K562 (cell line): ENCODE data around the gene MILR1. TPM values are rescaled to one million over a fixed set of nuclear protein-coding genes. Genes with fewer than 3 reads are reported as not detected.
A peak's percentile ranks its signal among the peaks of the same experiment; 100 is the strongest.

ENCODE experiments used
- ATAC-seq: fragments of 200-7000 bp; cut with Tn5 transposase; 3 replicates; pipeline ENCODE4 v1.9.1; 2020; ENCODE audit warnings: moderate library complexity
- BruUV-seq: library from RNA; stranded (reverse); fragments of 400-500 nt; replicated peaks from 2 replicates; lab custom pipeline; 2021; lab: Mats Ljungman, UMichigan
- CTCF ChIA-PET: fragments of 300-600 bp; formaldehyde crosslinking; extraction: SDS; loops from one replicate; lab custom pipeline; 2021; ENCODE audit warnings: low intra/inter-chr PET ratio; lab: Yijun Ruan, JAX
- POLR2A ChIA-PET: fragments of 300-600, 350-650 bp; sonication (Branson Sonifier 250); formaldehyde crosslinking; extraction: SDS; loops from one replicate; lab custom pipeline; 2021; ENCODE audit warnings: antibody characterized with exemption, inconsistent platforms; lab: Yijun Ruan, JAX
- DNase-seq, 4 experiments: peaks; one replicate each; pipeline versions ENCODE4 v3.0.0 to v3.0.0-alpha.2; 2011 to 2018; ENCODE audit warnings: low spot score in 3 of 4, mixed read lengths in 3 of 4; ENCODE audit errors: extremely low read depth in 1 of 4
- FAIRE-seq: peaks from 2 replicates; lab custom pipeline; 2011; peaks lifted over from hg19 to GRCh38; lab: Jason Lieb, UNC
- H2AFZ ChIP-seq: 2 replicates; pipeline ENCODE4 v1.6.0; 2011; ENCODE audit warnings: low read depth, low read length, control low read depth, inconsistent platforms
- H3K27ac ChIP-seq: fragments of 200-600 bp; 3 replicates; pipeline ENCODE4 v1.8.0; 2011; ENCODE audit warnings: low read depth, mild to moderate bottlenecking, control low read depth, inconsistent platforms, low read length, moderate library complexity, mixed read lengths; ENCODE audit errors: extremely low read depth
- H3K27me3 ChIP-seq, 2 experiments: fragments of 300-600 bp in 1 of 2; 2 replicates in 1 of 2; 3 replicates in 1 of 2; pipeline versions ENCODE4 v1.6.0 to v1.8.0; 2011; ENCODE audit warnings: inconsistent platforms in 2 of 2, low read length in 2 of 2, mild to moderate bottlenecking in 1 of 2, mixed read lengths in 1 of 2, moderate library complexity in 1 of 2; ENCODE audit not compliant: control insufficient read depth in 2 of 2, insufficient read depth in 2 of 2
- H3K36me3 ChIP-seq: fragments of 300-600 bp; 3 replicates; pipeline ENCODE4 v1.8.0; 2011; ENCODE audit warnings: mild to moderate bottlenecking, low read length, inconsistent platforms; ENCODE audit not compliant: control insufficient read depth, insufficient read depth
- H3K4me1 ChIP-seq, 2 experiments: fragments of 200-600 bp in 1 of 2; replicated peaks in 1 of 2; 2 replicates in 1 of 2; 3 replicates in 1 of 2; pipeline versions ENCODE4 v1.5.1 to v1.8.0; 2011; ENCODE audit warnings: inconsistent platforms in 2 of 2, low read length in 2 of 2, mild to moderate bottlenecking in 1 of 2, mixed read lengths in 1 of 2, moderate library complexity in 1 of 2; ENCODE audit not compliant: control insufficient read depth in 2 of 2, insufficient read depth in 2 of 2
- H3K4me2 ChIP-seq: 2 replicates; pipeline ENCODE4 v1.6.1; 2011; ENCODE audit warnings: low read length, control low read depth, inconsistent platforms, mixed read lengths; ENCODE audit not compliant: insufficient read depth
- H3K4me3 ChIP-seq: fragments of 200-600 bp; sonication (generic), shearing (Covaris generic); 2 replicates; pipeline ENCODE4 v1.5.1; 2016; ENCODE audit warnings: control low read depth, inconsistent platforms
- H3K79me2 ChIP-seq: fragments of 200-600 bp; 3 replicates; pipeline ENCODE4 v1.8.0; 2011; ENCODE audit warnings: low read length, inconsistent platforms; ENCODE audit not compliant: control insufficient read depth, insufficient read depth
- H3K9ac ChIP-seq, 2 experiments: 2 replicates each; pipeline versions ENCODE4 v1.6.0 to v1.6.1; 2011; ENCODE audit warnings: low read depth in 2 of 2, low read length in 2 of 2, control low read depth in 1 of 2, inconsistent platforms in 1 of 2, mild to moderate bottlenecking in 1 of 2, mixed read lengths in 1 of 2; ENCODE audit not compliant: insufficient read depth in 1 of 2
- H3K9me1 ChIP-seq: one replicate; pipeline ENCODE4 v1.6.0; 2011; ENCODE audit warnings: inconsistent platforms, mild to moderate bottlenecking, low read length, moderate library complexity; ENCODE audit not compliant: control insufficient read depth, insufficient read depth
- H3K9me3 ChIP-seq: replicated peaks from 2 replicates; pipeline ENCODE4 v1.5.1; 2011; ENCODE audit warnings: low read depth, low read length, inconsistent platforms; ENCODE audit not compliant: control insufficient read depth, insufficient read depth
- H4K20me1 ChIP-seq: replicated peaks from 2 replicates; pipeline ENCODE4 v1.6.1; 2011; ENCODE audit warnings: low read length, inconsistent platforms, mixed read lengths; ENCODE audit not compliant: control insufficient read depth, insufficient read depth
- BCL6 ChIP-seq: fragments of 250-450 bp; sonication (Bioruptor Pico); IDR thresholded peaks from 2 replicates; pipeline ENCODE4 v1.4.0; 2020
- ETV5 ChIP-seq: sonication (generic); formaldehyde crosslinking; IDR thresholded peaks from 2 replicates; pipeline ENCODE4 v1.4.0; 2020; ENCODE audit warnings: low read depth, mild to moderate bottlenecking, missing genetic modification reagents
- MED1 ChIP-seq: sonication (generic); formaldehyde crosslinking; IDR thresholded peaks from 2 replicates; pipeline ENCODE4 v1.8.1; 2023; ENCODE audit warnings: missing genetic modification reagents, borderline replicate concordance
- NFIC ChIP-seq: fragments of 450-650 bp; IDR thresholded peaks from 2 replicates; pipeline ENCODE4 v1.6.1; 2017; ENCODE audit warnings: mild to moderate bottlenecking, inconsistent platforms
- RB1 ChIP-seq: fragments of 450-650 bp; IDR thresholded peaks from 2 replicates; pipeline ENCODE4 v1.6.1; 2017; ENCODE audit warnings: low read depth, mild to moderate bottlenecking
- SMAD2 ChIP-seq: fragments of 150-350 bp; IDR thresholded peaks from 2 replicates; pipeline ENCODE4 v1.6.1; 2014; ENCODE audit warnings: low read depth, mild to moderate bottlenecking, low read length
- ZFP1 ChIP-seq: fragments of 450-650 bp; formaldehyde crosslinking; IDR thresholded peaks from 2 replicates; pipeline ENCODE4 v1.4.0; 2020; ENCODE audit warnings: mild to moderate bottlenecking, mixed read lengths
- ZNF830 ChIP-seq: fragments of 250-450 bp; sonication (Bioruptor Pico); IDR thresholded peaks from 2 replicates; pipeline ENCODE4 v1.5.0; 2021; ENCODE audit warnings: mild to moderate bottlenecking
- WGBS: fragments of 100-300 bp; shearing (Covaris generic); methylation state at CpG from one replicate; pipeline ENCODE4 v1.1.6; 2016; ENCODE audit warnings: low coverage, mixed read lengths; ENCODE audit not compliant: insufficient coverage; ENCODE audit errors: missing lambda C conversion rate; 5-methylcytosine and 5-hydroxymethylcytosine counted together
- in situ Hi-C: fragments of 300-500 bp; cut with MboI; formaldehyde crosslinking; loops from 4 replicates; pipeline ENCODE4 v1.15.0; 2018; ENCODE audit warnings: inconsistent platforms, mixed read lengths
- intact Hi-C: fragments of 100-400 bp; cut with micrococcal nuclease; formaldehyde crosslinking; loops from 2 replicates; pipeline ENCODE4 v1.14.2; 2022
- polyA plus RNA-seq, 8 experiments: library from polyadenylated mRNA; depleted of rRNA in 4 of 8; stranded (reverse) in 5 of 8; unstranded in 3 of 8; fragments of >200 nt; fragmentation: Nextera tagmentation in 2 of 8; fragmentation: Illumina TruSeq in 1 of 8; extraction: Ambion mirVana in 2 of 8; extraction: Trizol in 1 of 8; gene quantifications; 2 replicates each; pipeline versions ENCODE4 v1.2.1 to v1.2.3, GENCODE V29; 2011 to 2014; ENCODE audit warnings: inconsistent platforms in 1 of 8, missing spikeins in 1 of 8
- total RNA-seq, 7 experiments: library from RNA; depleted of rRNA in 6 of 7; stranded (reverse); fragments of >200 nt in 6 of 7; fragmentation: Illumina TruSeq in 2 of 7; extraction: Trizol in 2 of 7; gene quantifications; 2 replicates each; pipeline versions ENCODE4 v1.2.1 to v1.2.3, GENCODE V29; 2011 to 2021; ENCODE audit warnings: low replicate concordance in 1 of 7
- TF ChIP-seq, protein P1 (sequence below): fragments of 450-650 bp; formaldehyde crosslinking; IDR thresholded peaks from 2 replicates; pipeline ENCODE4 v1.4.0; 2022; ENCODE audit warnings: missing genetic modification characterization
- TF ChIP-seq, protein P2 (sequence below): fragments of 250-450 bp; sonication (Bioruptor Pico); IDR thresholded peaks from 2 replicates; pipeline ENCODE4 v1.8.0; 2021; ENCODE audit warnings: moderate library complexity, mild to moderate bottlenecking, inconsistent platforms

MILR1 gene
- total and polyA plus RNA-seq, 9 of the 15 experiments (the other 6 are each of a cell fraction or from before 2014, with no cell fraction given): 3.8 to 14.1 (median 7.1) TPM

DNA sequence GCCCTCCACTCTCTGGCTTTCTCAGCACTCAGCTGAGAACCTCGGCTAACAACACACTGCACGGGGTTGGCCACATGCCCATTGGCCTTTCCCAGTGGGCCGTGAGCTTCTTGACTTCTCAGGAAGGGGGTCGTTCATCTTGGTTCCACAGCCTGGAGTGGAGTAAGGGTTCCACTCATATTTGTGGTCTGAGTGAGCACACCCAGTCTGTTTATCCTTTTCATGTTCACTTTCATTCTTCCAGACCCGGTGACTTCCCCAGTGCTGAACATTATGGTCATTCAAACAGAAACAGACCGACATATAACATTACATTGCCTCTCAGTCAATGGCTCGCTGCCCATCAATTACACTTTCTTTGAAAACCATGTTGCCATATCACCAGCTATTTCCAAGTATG, 8.2 kb downstream of the MILR1 start:
- WGBS: 49% methylated on average over 7 of the region's 7 CpGs
- intact Hi-C loops (no loop called here), in situ Hi-C loops (no loop called here)
- H3K9ac ChIP-seq: no peak overlapping the region
- no peaks in the 10 kb centered on the region for H3K27me3 ChIP-seq
- DNase-seq: no peak
- no peaks in the 10 kb centered on the region for H3K9me3 ChIP-seq
- no peaks in the 10 kb centered on the region for H3K9me1 ChIP-seq
- H3K4me3 ChIP-seq: no peak overlapping the region
- TF ChIP-seq RB1 (no peak), ZNF830 (CRISPR knock-in tag) (no peak), ZFP1 (CRISPR knock-in tag) (no peak), NFIC (no peak), MED1 (CRISPR knock-in tag) (no peak), ETV5 (no peak), SMAD2 (no peak), BCL6 (no peak)
- TF ChIP-seq, protein P1, sequence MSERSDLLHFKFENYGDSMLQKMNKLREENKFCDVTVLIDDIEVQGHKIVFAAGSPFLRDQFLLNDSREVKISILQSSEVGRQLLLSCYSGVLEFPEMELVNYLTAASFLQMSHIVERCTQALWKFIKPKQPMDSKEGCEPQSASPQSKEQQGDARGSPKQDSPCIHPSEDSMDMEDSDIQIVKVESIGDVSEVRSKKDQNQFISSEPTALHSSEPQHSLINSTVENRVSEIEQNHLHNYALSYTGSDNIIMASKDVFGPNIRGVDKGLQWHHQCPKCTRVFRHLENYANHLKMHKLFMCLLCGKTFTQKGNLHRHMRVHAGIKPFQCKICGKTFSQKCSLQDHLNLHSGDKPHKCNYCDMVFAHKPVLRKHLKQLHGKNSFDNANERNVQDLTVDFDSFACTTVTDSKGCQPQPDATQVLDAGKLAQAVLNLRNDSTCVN: no peak
- TF ChIP-seq, protein P2, sequence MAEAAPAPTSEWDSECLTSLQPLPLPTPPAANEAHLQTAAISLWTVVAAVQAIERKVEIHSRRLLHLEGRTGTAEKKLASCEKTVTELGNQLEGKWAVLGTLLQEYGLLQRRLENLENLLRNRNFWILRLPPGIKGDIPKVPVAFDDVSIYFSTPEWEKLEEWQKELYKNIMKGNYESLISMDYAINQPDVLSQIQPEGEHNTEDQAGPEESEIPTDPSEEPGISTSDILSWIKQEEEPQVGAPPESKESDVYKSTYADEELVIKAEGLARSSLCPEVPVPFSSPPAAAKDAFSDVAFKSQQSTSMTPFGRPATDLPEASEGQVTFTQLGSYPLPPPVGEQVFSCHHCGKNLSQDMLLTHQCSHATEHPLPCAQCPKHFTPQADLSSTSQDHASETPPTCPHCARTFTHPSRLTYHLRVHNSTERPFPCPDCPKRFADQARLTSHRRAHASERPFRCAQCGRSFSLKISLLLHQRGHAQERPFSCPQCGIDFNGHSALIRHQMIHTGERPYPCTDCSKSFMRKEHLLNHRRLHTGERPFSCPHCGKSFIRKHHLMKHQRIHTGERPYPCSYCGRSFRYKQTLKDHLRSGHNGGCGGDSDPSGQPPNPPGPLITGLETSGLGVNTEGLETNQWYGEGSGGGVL (CRISPR knock-in tag): no peak
- H3K27ac ChIP-seq: no peak overlapping the region
- H4K20me1 ChIP-seq: no peaks in the 10 kb centered on the region
- FAIRE-seq: no peak
- ChIA-PET POLR2A (interaction anchor here (0.6 to 1.5 kb wide), 3 partner anchors 10 to 166 kb away, joined by 3 to 8 read pairs (median 4); partner anchors contain the start of gene POLG2), CTCF (no interaction called here)
- H3K4me1 ChIP-seq: no peaks in the 10 kb centered on the region
- no peaks in the 10 kb centered on the region for H3K36me3 ChIP-seq
- peak overlapping the region; percentile 43; the same call in 1 of the 2 replicates for H2AFZ ChIP-seq
- no TSS peak for BruUV-seq
- H3K4me2 ChIP-seq: no peak overlapping the region
- ATAC-seq: no peak
- no peaks in the 10 kb centered on the region for H3K79me2 ChIP-seq
